ENCODE measurements around the gene MT1F.

- TF ChIP-seq, protein P1, sequence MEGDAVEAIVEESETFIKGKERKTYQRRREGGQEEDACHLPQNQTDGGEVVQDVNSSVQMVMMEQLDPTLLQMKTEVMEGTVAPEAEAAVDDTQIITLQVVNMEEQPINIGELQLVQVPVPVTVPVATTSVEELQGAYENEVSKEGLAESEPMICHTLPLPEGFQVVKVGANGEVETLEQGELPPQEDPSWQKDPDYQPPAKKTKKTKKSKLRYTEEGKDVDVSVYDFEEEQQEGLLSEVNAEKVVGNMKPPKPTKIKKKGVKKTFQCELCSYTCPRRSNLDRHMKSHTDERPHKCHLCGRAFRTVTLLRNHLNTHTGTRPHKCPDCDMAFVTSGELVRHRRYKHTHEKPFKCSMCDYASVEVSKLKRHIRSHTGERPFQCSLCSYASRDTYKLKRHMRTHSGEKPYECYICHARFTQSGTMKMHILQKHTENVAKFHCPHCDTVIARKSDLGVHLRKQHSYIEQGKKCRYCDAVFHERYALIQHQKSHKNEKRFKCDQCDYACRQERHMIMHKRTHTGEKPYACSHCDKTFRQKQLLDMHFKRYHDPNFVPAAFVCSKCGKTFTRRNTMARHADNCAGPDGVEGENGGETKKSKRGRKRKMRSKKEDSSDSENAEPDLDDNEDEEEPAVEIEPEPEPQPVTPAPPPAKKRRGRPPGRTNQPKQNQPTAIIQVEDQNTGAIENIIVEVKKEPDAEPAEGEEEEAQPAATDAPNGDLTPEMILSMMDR (IDR thresholded peaks at IDR 0.05; ENCODE audit: insufficient read depth, low read depth, low read length), result no peak
- TF ChIP-seq EZH2 (IDR thresholded peaks at IDR 0.05; ENCODE audit: insufficient read depth, low read length), result no peak
Measured at GRCh38 chr16:56610017-56610608, 47.6 kb upstream of the MT1F start.

Measured in astrocyte (in vitro differentiated cells and primary cell).